CD4-positive, alpha-beta T cell treated with Interferon alpha-2 for 1 hour (primary cell): ENCODE results near the gene TRAPPC12.
A peak's percentile ranks its signal among the peaks of the same experiment; 100 is the strongest.

Source experiments
- DNase-seq, 2 donors: peaks; one replicate each; pipeline ENCODE4 v3.0.0-alpha.2; 2020 to 2022

Gene TRAPPC12

DNA sequence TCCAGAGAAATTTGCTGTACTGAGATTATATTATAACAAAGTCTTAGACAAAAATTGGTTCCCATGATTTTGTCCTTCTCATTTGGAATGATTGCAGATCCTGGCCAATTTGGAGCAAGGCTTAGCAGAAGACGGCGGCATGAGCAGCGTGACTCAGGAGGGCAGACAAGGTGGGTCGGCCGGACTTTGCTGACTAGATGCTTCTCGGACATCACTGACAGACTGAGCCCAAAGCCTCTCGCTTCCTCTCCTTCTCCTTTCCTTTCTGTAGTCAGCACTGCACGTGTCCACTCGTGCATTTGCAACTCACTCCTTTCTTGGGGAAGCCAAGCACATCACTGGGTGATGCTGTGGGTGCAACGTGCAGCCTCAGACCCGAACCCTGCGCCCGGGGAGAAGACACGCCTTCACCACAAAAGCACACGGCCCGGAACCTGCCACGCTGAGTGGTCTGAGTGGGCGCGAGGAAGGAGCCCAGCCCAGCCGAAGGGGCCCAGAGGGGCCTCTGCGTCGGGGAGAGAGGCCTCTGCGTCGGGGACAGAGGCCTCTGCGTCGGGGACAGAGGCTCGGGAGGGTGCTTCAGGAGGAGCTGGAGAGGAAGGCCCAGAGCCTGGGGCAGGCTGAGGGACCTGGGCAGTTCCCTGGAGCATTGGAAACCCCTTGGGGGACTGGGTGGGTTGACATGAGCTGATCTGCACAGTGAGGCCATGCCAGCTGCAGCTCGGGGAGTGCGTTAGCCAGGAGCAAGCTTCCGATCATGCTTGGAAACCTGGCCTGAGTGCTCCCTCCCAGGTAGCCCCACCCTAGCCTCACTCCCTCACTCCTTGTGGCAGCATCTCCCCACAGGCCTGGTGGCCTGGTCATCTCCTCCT, 78.3 kb downstream of the TRAPPC12 start:
- DNase-seq, result no peak

DNA sequence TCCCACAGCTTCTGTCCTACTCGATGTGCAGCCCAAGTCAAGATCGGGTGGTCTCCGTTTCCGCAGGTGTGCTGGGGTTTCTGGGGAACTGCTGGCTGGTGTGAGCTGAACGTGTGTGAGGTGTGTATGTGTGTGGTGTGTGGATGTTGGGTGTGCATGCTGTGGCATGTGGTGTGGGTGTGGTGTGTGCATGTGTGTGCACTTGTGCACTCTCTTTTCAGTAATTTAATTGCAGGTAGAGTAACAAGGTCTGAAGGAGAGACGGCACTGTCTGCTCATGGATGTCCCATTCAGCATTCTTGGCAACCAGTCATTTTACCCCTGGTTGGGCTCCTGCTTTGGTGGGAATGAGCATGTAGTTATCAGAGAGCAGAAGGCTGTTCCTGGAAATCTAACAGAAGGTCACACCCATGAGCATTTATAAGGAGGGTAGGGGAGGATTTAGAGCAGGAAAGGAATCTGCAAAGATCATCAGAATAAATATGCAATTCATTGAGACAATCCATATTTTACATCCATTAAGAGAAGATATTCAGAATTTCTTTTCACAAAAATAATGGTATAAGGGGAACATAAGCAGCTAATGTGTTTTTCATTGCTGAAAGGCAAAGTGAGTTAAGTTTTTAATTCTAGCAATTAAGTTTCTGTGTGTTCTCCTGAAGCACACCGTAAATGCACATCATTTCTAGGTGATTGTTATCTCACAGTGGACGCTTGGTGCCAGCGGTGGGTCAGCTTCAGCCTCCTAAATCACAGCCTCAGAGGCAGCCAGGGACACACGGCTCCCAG, 79.1 kb downstream of the TRAPPC12 start:
- no peak for DNase-seq

GRCh38 chr2:3459185-3460015, 79.9 kb downstream of the TRAPPC12 start:
- no peak for DNase-seq

- DNase-seq, result no peak
Observed at GRCh38 chr2:3460156-3460555, 80.7 kb downstream of the TRAPPC12 start.

GRCh38 chr2:3460831-3461800, 81.6 kb downstream of the TRAPPC12 start:
- no peak for DNase-seq

DNA sequence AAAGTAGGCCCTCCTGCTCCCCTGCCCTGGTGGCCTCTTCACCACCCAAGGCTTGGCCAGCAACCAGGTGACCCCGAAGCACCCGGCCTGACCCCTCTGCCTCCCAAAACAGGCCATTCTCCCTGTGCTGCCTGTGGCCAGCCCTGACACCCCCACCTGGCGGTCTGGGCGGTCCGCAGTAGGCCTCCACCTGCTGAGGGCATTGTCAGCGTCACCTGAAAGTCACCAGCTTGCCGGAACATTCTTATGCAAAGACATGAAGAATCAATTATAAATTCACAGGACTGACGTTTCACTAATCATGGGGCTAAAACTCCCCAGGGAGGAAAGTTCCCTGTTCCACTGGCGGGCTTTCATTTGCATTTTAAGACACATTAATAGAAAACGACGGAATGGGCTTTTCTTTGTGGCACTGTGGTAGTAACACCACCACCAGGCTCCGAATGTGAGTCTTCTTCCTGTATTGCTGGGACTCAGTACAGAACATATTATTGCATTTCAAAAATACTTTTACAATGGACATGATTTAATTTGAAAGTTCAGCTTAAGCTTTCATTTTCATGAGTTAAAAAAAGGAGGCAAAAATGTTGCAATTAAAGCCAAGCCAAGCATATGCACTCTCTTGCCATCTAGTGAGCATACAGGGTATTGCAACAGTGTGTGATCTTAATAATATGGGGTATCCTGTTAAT, 82.5 kb downstream of the TRAPPC12 start:
- DNase-seq, result peak; percentile 27 to 65

DNA sequence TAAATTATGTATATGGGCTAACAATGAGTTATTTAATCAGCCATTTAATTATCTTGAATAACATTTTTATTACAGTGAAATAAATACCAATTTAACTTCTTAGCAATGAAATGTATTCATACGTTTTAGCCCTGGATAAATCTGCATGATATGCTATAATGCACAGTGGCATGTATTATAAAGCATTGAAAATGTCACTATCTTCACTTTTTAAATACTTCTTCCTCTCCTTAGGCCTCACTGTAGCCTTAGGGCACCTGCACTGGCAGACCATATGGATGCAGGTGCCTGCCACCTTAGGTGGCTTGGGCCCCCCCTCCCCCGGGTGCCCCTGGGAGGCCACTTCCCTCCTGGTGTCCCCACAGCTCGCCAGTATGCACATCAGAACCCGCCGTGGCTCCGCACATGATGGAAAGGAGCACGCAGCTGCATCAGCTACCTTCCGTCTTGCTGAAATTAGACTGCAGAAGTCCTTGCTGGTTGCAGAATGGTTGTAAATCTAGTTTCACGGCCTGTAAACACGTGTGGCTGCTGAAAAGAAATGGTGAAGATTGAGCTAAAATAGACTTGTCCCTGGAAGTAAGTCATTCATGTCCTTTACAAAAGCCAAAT, 83.1 kb downstream of the TRAPPC12 start:
- no peak for DNase-seq

DNA sequence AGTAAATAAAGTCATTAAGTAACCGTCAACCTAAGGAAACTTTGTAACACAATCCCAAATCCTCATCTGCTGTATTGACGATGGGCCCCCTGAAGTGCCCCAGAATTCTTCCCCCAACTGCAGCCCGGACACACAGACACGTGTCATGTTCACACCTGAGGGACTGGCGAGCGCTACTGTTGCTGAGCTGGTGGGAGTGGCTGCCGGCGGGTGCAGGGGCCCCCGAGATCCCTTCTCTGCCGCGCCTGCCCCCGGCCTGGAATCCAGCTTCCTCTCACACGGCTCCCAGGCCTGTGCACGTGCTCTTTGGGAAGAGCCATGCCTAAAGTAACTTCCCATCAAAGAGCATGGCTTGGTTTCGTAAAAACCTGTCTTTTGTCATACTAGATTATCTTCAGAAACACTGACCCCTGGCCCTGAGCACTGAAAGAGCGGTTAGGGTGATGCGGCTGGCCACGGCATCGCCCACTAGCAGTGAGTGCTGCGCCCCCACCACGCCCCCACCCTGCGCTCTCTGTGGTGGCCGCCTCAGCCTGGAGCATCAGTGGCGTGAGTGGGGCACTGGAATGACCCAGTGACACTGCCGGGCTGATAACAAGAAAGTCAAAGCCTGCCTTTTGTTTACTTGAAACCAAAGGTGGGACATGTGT, 83.8 kb downstream of the TRAPPC12 start:
- no peak for DNase-seq

DNA sequence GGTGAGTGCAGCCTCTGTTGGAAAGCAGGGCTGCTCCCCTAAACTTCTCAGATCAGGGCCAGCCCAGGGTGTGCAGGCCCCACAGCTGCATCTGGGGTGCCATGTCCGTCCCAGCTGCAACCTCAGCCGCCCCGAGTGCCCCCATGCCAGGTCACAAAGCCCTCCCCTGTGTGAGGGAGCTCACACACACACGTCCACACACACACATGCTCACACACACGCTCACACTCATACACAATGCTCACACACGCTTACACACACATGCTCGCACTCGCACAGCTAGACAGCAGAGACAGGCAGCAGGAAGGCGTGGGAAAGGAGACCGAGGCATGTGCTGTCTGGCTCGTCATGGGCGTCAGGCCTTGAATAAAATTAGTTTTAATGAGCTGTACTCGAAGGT, 84.5 kb downstream of the TRAPPC12 start:
- no peak for DNase-seq

DNA sequence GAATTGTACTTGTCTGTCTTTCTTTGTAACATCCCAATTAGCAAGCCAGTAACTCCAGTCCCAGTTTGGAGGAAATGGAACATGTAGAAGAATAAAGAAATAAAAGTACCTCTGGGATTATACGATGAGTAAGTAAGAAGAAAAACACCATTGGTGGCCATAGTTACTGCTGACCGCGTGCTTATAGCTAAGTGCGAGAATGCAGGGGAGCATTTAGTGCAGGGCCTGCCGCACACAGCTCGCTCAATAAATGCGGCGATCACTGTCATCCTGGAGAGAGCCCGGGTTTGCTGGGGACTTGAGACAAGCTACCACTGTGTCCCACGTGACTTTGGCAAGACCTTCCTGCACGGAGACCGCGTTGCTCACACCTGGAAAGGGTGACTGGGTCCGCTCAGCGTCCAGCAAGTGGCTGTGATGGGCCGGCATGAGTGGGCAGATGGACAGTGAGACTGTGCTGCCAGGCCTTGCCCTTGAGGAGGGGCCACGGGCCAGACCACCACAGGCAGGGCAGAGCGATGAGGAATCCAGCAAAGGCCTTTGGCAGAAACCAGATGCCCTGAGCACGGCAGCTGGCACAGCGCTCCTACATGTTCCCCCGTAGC, 85.0 kb downstream of the TRAPPC12 start:
- DNase-seq, result no peak

GRCh38 chr2:3465328-3465727, 85.8 kb downstream of the TRAPPC12 start:
- DNase-seq, result no peak

GRCh38 chr2:3465844-3466481, 86.5 kb downstream of the TRAPPC12 start:
- no peak for DNase-seq

DNA sequence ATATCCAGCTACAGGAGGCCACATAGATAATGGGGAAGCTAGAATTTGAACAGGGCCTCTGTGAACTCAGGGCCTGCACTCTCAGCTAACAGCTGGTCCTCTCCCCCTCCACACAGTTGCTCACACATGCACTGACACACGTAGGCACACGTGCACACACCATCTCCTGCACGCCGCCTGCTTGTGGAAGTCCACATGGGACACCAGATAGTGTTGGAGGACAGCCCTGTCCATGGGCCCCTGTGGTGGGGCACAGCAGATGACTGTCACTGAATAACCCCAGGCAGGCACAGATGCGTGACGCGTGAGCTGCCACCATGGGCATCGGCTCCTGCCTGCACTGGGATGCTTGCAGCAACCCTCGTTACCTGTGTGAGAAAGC, 87.0 kb downstream of the TRAPPC12 start:
- DNase-seq, result no peak

- no peak for DNase-seq
Observed at GRCh38 chr2:3466966-3467365, 87.5 kb downstream of the TRAPPC12 start.

- no peak for DNase-seq
Observed at GRCh38 chr2:3467654-3468053, 88.2 kb downstream of the TRAPPC12 start.

- no peak for DNase-seq
Observed at GRCh38 chr2:3468296-3468988, 88.9 kb downstream of the TRAPPC12 start.

GRCh38 chr2:3469486-3469885, 90.0 kb downstream of the TRAPPC12 start:
- no peak for DNase-seq

DNA sequence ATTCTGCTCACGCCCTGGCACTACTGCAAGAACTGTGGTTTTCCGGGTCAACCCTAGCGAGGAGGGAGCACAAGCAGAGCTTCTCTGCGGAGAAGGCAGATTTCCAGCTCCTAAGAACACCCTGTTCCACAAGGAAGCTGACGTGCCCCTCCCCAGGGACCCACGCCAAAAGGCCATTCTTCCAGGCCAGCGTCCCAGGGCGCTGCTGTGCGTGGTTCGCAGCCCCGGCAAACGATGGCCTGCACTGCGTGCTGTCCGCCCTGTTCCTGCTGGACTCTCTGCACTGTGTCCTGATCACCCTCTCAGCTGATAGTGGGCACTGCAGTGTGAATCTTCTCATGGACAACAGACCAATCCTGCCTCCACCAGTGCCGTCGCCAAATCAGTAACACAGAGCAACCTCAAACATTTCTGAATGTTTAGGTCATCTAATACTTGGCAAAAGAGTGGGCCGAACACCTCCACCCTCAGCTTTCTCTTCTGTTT, 90.7 kb downstream of the TRAPPC12 start:
- DNase-seq, result no peak
